Vagina (tissue), 2 donors: ENCODE data around the gene AP1G2. TPM values are rescaled to one million over a fixed set of nuclear protein-coding genes. Genes with fewer than 3 reads are reported as not detected.

Experiments used
- DNase-seq, 2 donors: peaks; one replicate each; pipeline ENCODE4 v3.0.0-alpha.2; 2017; ENCODE audit errors: extremely low spot score in 2 of 2
- H3K27ac ChIP-seq: fragments of 200-600 bp; sonication (generic); one replicate; pipeline ENCODE4 v1.5.1; 2019
- H3K27me3 ChIP-seq: fragments of 200-600 bp; sonication (generic); one replicate; pipeline ENCODE4 v1.5.1; 2019
- H3K36me3 ChIP-seq, 2 donors: fragments of 200-600 bp; sonication (generic); one replicate each; pipeline ENCODE4 v1.5.1; 2017 to 2019
- H3K4me1 ChIP-seq: fragments of 200-600 bp; sonication (generic); one replicate; pipeline ENCODE4 v1.5.1; 2019
- H3K4me3 ChIP-seq, 2 donors: fragments of 200-600 bp; sonication (generic); 1 replicate in 1 of 2; 2 replicates in 1 of 2; pipeline ENCODE4 v1.5.1; 2016 to 2019
- H3K9me3 ChIP-seq: fragments of 200-600 bp; sonication (generic); one replicate; pipeline ENCODE4 v1.5.1; 2019
- POLR2A ChIP-seq, 2 donors: fragments of 450-650 bp; IDR thresholded peaks; one replicate each; pipeline ENCODE4 v1.6.1; 2017; ENCODE audit warnings: antibody characterized with exemption in 2 of 2, mild to moderate bottlenecking in 2 of 2, moderate library complexity in 2 of 2
- POLR2AphosphoS5 ChIP-seq, 2 donors: sonication (generic); formaldehyde crosslinking; IDR thresholded peaks; one replicate each; pipeline ENCODE4 v1.9.0; 2017; ENCODE audit warnings: antibody characterized with exemption in 2 of 2, mild to moderate bottlenecking in 2 of 2, low read depth in 1 of 2; ENCODE audit not compliant: insufficient read depth in 1 of 2
- intact Hi-C: fragments of 100-400 bp; cut with DNase I; formaldehyde crosslinking; loops from one replicate; pipeline ENCODE4 v1.15.1; 2023
- total RNA-seq: library from RNA; depleted of rRNA; stranded (reverse); fragments of >200 nt; gene quantifications from one replicate; pipeline ENCODE4 v1.2.3, GENCODE V29; 2016
- TF ChIP-seq, protein P1 (sequence below), 3 experiments: fragments of 450-650 bp in 2 of 3; fragments of 200-600 bp in 1 of 3; sonication (generic) in 1 of 3; IDR thresholded peaks; one replicate each; pipeline ENCODE4 v1.5.1; 2017 to 2019; ENCODE audit warnings: antibody characterized with exemption in 3 of 3, mild to moderate bottlenecking in 2 of 3, moderate library complexity in 2 of 3

The AP1G2 gene
- total RNA-seq, 1 donor from 2014 or later, result 122 TPM

DNA sequence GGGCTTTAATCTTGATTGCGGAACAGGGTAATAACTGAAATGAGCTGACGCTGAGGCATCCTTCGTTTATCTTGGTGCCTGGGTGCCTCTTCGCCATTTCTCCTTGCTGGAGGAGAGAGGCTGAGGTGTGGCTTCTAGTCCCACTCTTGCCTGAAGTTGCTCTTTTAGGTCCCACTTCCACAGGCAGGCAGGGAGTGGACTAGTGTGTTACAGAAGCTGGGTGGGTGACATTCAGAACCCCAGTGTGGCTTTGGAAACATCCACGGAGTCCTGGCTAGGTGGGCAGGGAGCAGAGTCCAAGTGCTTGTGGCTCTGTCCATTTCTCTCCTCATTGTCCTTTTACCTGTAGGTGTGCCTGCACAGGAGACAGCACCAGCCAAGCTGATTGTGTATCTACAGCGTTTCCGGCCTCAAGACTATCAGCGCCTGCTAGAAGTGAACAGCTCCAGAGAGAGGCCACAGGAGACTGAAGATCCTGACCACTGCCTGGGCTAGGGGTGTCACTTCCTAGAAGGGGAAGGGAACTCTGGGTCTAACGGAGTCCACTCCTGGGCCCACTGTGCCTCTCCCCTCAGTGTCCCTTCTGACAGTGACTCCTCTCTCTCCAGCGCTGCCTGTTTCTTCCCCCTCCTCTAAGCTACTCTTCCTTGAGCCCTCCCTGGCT, 9.1 kb downstream of the AP1G2 start:
- TF ChIP-seq, protein P1, sequence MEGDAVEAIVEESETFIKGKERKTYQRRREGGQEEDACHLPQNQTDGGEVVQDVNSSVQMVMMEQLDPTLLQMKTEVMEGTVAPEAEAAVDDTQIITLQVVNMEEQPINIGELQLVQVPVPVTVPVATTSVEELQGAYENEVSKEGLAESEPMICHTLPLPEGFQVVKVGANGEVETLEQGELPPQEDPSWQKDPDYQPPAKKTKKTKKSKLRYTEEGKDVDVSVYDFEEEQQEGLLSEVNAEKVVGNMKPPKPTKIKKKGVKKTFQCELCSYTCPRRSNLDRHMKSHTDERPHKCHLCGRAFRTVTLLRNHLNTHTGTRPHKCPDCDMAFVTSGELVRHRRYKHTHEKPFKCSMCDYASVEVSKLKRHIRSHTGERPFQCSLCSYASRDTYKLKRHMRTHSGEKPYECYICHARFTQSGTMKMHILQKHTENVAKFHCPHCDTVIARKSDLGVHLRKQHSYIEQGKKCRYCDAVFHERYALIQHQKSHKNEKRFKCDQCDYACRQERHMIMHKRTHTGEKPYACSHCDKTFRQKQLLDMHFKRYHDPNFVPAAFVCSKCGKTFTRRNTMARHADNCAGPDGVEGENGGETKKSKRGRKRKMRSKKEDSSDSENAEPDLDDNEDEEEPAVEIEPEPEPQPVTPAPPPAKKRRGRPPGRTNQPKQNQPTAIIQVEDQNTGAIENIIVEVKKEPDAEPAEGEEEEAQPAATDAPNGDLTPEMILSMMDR (IDR thresholded peaks at IDR 0.05), result no peak
- TF ChIP-seq POLR2AphosphoS5 (IDR thresholded peaks at IDR 0.05; ENCODE audit: insufficient read depth in 1 of 2, low read depth in 1 of 2), result no peak
- TF ChIP-seq POLR2A (IDR thresholded peaks at IDR 0.05), result no peak
- no peak for DNase-seq
- no peaks in the 10 kb centered on the region for H3K27me3 ChIP-seq
- H3K27ac ChIP-seq, result no peak overlapping the region
- H3K36me3 ChIP-seq, result peaks cover 0 to 33% of the 10 kb centered on the region in 2 donors
- peaks cover 34% of the 10 kb centered on the region for H3K4me1 ChIP-seq
- no peaks in the 10 kb centered on the region for H3K9me3 ChIP-seq
- intact Hi-C loops, result no loop called here
- no peak overlapping the region for H3K4me3 ChIP-seq

- DNase-seq, result no peak
- Histone ChIP-seq H3K4me1 (peaks cover 34% of the 10 kb centered on the region), H3K36me3 (peaks cover 0 to 33% of the 10 kb centered on the region in 2 donors), H3K9me3 (no peaks in the 10 kb centered on the region), H3K27ac (no peak overlapping the region), H3K4me3 (no peak overlapping the region), H3K27me3 (no peaks in the 10 kb centered on the region)
- intact Hi-C loops, result no loop called here
- TF ChIP-seq POLR2AphosphoS5 (IDR thresholded peaks at IDR 0.05; ENCODE audit: insufficient read depth in 1 of 2, low read depth in 1 of 2) (no peak), POLR2A (IDR thresholded peaks at IDR 0.05) (no peak)
- TF ChIP-seq, protein P1 (IDR thresholded peaks at IDR 0.05), result no peak
These were observed 9.6 kb downstream of the AP1G2 start for GRCh38 chr14:23557946-23558345.

GRCh38 chr14:23557521-23557920, 10.1 kb downstream of the AP1G2 start:
- DNase-seq, result no peak
- intact Hi-C loops, result no loop called here
- H3K27me3 ChIP-seq, result no peaks in the 10 kb centered on the region
- no peaks in the 10 kb centered on the region for H3K9me3 ChIP-seq
- peaks cover 34% of the 10 kb centered on the region for H3K4me1 ChIP-seq
- H3K36me3 ChIP-seq, result peaks cover 0 to 33% of the 10 kb centered on the region in 2 donors
- H3K4me3 ChIP-seq, result no peak overlapping the region
- H3K27ac ChIP-seq, result no peak overlapping the region
- no peak for TF ChIP-seq POLR2AphosphoS5 (IDR thresholded peaks at IDR 0.05; ENCODE audit: insufficient read depth in 1 of 2, low read depth in 1 of 2)
- TF ChIP-seq, protein P1 (IDR thresholded peaks at IDR 0.05), result no peak
- no peak for TF ChIP-seq POLR2A (IDR thresholded peaks at IDR 0.05)

- no peak for DNase-seq
- TF ChIP-seq POLR2AphosphoS5 (IDR thresholded peaks at IDR 0.05; ENCODE audit: insufficient read depth in 1 of 2, low read depth in 1 of 2) (no peak), POLR2A (IDR thresholded peaks at IDR 0.05) (no peak)
- TF ChIP-seq, protein P1 (IDR thresholded peaks at IDR 0.05), result no peak
- H3K36me3 ChIP-seq, result peaks cover 0 to 31% of the 10 kb centered on the region in 2 donors
- H3K4me1 ChIP-seq, result peaks cover 34% of the 10 kb centered on the region
- H3K4me3 ChIP-seq, result peak overlapping the region; percentile 60 to 74
- H3K9me3 ChIP-seq, result no peaks in the 10 kb centered on the region
- peak overlapping the region; percentile 75 for H3K27ac ChIP-seq
- H3K27me3 ChIP-seq, result no peaks in the 10 kb centered on the region
- intact Hi-C loops, result no loop called here
These were observed 10.7 kb downstream of the AP1G2 start for GRCh38 chr14:23556700-23557440.
